ENCODE data around the gene SLC9A4.

SLC9A4 gene

DNA sequence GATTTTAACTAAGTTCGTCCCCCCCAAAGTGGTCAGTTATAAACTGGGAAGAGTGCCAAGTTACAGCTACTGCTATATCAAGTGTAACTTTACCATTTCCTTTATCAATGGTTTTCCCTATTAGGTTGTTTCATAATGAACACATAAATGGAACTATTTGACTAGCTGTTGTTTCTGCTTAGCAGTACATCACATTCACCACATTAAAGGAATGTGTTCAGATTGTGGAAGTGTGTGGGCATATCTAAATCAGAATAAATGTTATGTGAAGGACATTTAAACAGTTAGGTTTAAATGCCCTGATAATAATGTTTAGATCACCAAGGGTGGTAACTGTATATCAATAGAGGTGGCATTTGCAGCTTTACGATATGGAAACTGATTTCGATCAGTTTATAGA is 45.1 kb downstream of the SLC9A4 start:
- H3K36me3 ChIP-seq (ENCODE audit: control insufficient read depth, insufficient read depth, low read length) = no peaks in the 10 kb centered on the region
- TF ChIP-seq, protein P1, sequence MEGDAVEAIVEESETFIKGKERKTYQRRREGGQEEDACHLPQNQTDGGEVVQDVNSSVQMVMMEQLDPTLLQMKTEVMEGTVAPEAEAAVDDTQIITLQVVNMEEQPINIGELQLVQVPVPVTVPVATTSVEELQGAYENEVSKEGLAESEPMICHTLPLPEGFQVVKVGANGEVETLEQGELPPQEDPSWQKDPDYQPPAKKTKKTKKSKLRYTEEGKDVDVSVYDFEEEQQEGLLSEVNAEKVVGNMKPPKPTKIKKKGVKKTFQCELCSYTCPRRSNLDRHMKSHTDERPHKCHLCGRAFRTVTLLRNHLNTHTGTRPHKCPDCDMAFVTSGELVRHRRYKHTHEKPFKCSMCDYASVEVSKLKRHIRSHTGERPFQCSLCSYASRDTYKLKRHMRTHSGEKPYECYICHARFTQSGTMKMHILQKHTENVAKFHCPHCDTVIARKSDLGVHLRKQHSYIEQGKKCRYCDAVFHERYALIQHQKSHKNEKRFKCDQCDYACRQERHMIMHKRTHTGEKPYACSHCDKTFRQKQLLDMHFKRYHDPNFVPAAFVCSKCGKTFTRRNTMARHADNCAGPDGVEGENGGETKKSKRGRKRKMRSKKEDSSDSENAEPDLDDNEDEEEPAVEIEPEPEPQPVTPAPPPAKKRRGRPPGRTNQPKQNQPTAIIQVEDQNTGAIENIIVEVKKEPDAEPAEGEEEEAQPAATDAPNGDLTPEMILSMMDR (IDR thresholded peaks at IDR 0.05; ENCODE audit: insufficient read depth, low read length, poor library complexity, severe bottlenecking) = no peak
- no peak overlapping the region for H3K4me3 ChIP-seq (replicated peaks; ENCODE audit: low read depth, low read length)
- H3K27me3 ChIP-seq (replicated peaks; ENCODE audit: control insufficient read depth, insufficient read depth, low read length) = no peaks in the 10 kb centered on the region; the same call in 1 of the 2 replicates
- DNase-seq (ENCODE audit: extremely low read depth, insufficient read length) = no peak

DNA sequence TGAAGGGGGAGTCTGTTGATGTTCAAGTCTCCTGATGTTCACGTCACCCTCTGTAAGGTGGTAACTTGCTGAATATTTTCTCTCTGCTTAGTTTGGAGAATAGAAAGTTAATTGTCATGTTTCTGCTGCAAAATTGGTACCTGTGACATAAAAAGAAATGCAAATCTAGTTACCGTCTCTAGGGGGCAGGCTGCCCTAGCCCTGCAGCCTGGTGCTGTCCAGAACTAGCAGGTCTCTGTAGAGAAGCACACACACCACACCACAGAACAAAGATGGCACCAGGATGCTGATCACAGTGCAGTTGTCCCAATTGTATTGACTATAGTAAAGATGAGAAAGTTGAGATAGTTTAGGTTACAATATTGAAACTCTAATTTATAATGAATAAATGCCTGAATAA is 47.0 kb downstream of the SLC9A4 start:
- Histone ChIP-seq H3K4me3 (replicated peaks; ENCODE audit: low read depth, low read length) (no peak overlapping the region), H3K36me3 (ENCODE audit: control insufficient read depth, insufficient read depth, low read length) (no peaks in the 10 kb centered on the region), H3K27me3 (replicated peaks; ENCODE audit: control insufficient read depth, insufficient read depth, low read length) (no peaks in the 10 kb centered on the region; the same call in 1 of the 2 replicates)
- TF ChIP-seq, protein P1 (IDR thresholded peaks at IDR 0.05; ENCODE audit: insufficient read depth, low read length, poor library complexity, severe bottlenecking) = peak; percentile 79
- DNase-seq (ENCODE audit: extremely low read depth, insufficient read length) = no peak

DNA sequence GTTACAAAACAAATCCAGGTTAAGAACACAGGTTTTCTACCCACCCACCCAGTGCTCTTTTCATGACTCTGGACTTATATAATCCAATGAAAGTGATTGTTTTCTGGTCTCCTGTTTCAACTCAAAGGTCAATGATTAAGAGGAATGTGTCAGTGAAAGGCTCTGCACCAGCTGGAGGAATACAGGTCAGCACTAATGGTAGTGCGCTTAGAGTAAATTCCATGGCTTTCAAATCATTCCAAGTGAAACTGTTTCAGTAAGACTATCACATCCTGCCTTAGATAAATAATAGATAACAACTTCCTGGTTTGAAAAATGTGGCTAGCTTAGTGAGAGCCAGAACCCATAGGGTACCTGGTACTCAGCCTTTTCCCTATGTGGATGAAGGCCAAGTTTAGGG is 47.8 kb downstream of the SLC9A4 start:
- TF ChIP-seq, protein P1 (IDR thresholded peaks at IDR 0.05; ENCODE audit: insufficient read depth, low read length, poor library complexity, severe bottlenecking) = no peak
- Histone ChIP-seq H3K27me3 (replicated peaks; ENCODE audit: control insufficient read depth, insufficient read depth, low read length) (no peaks in the 10 kb centered on the region; the same call in 1 of the 2 replicates), H3K4me3 (replicated peaks; ENCODE audit: low read depth, low read length) (no peak overlapping the region), H3K36me3 (ENCODE audit: control insufficient read depth, insufficient read depth, low read length) (no peaks in the 10 kb centered on the region)
- DNase-seq (ENCODE audit: extremely low read depth, insufficient read length) = no peak

DNA sequence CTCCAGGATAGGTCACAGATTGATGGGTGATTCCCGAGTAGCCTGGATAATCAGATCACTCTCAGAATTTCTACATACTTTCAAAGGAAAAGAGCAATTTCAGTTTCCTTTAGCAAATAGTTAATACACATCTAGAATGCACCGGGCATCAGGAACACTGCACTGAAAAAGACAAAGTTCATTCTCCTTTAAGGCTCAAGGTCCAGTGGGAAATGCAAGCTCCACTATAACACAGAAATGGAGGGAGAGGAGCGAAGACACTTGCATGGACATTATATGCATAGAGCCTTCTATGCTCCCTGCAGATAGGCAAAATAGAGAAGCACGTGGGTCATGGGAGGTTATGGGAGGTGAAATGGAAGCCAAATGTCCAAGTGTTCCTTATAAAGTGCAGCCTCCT is 49.1 kb downstream of the SLC9A4 start:
- no peak overlapping the region for H3K4me3 ChIP-seq (replicated peaks; ENCODE audit: low read depth, low read length)
- no peaks in the 10 kb centered on the region for H3K36me3 ChIP-seq (ENCODE audit: control insufficient read depth, insufficient read depth, low read length)
- no peak for DNase-seq (ENCODE audit: extremely low read depth, insufficient read length)
- TF ChIP-seq, protein P1 (IDR thresholded peaks at IDR 0.05; ENCODE audit: insufficient read depth, low read length, poor library complexity, severe bottlenecking) = no peak
- H3K27me3 ChIP-seq (replicated peaks; ENCODE audit: control insufficient read depth, insufficient read depth, low read length) = no peaks in the 10 kb centered on the region; the same call in 1 of the 2 replicates

DNA sequence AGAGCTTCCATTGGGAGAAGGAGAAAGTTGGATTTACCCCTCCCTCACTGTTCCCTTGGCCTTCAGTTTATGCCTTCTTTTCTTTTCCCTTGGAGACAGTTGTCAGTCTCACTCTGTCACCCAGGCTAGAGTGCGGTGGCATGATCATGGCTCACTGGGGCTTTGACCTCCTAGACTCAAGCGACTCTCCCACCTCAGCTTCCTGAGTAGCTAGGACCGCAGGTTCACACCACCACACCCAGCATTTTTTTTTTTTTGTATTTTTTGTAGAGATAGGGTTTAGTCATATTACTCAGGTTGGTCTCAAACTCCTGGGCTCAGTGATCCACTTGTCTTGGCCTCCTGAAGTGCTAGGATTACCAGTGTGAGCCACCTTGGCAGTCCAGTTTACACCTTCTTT is 49.9 kb downstream of the SLC9A4 start:
- DNase-seq (ENCODE audit: extremely low read depth, insufficient read length) = no peak
- Histone ChIP-seq H3K27me3 (replicated peaks; ENCODE audit: control insufficient read depth, insufficient read depth, low read length) (no peaks in the 10 kb centered on the region; the same call in 1 of the 2 replicates), H3K4me3 (replicated peaks; ENCODE audit: low read depth, low read length) (no peak overlapping the region), H3K36me3 (ENCODE audit: control insufficient read depth, insufficient read depth, low read length) (no peaks in the 10 kb centered on the region)
- TF ChIP-seq, protein P1 (IDR thresholded peaks at IDR 0.05; ENCODE audit: insufficient read depth, low read length, poor library complexity, severe bottlenecking) = no peak

DNA sequence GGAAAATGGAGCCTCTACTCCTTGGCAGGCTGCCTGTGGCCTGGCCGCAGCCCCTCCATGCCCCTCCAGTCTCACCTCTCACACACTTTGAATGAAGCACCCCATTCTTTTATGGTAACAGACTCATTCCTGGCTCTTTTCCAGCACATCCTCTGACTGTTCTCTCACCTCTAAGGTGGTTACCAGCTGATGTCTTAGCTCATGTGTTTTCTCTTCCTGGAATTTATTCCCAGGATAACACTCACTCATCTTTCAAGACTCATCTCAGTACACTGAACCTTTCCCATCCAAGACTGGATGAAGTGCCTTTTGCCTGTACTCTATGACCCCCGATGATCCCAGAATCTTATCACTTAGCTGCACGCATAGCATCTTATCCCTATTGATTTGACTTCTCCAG is 50.6 kb downstream of the SLC9A4 start:
- TF ChIP-seq, protein P1 (IDR thresholded peaks at IDR 0.05; ENCODE audit: insufficient read depth, low read length, poor library complexity, severe bottlenecking) = no peak
- H3K36me3 ChIP-seq (ENCODE audit: control insufficient read depth, insufficient read depth, low read length) = no peaks in the 10 kb centered on the region
- no peaks in the 10 kb centered on the region; the same call in 1 of the 2 replicates for H3K27me3 ChIP-seq (replicated peaks; ENCODE audit: control insufficient read depth, insufficient read depth, low read length)
- no peak for DNase-seq (ENCODE audit: extremely low read depth, insufficient read length)
- H3K4me3 ChIP-seq (replicated peaks; ENCODE audit: low read depth, low read length) = no peak overlapping the region

Measured in GM06990 (cell line).